HepG2 (cell line): Measurements from ENCODE around the gene BORCS5. TPM values are rescaled to one million over a fixed set of nuclear protein-coding genes. Genes with fewer than 3 reads are reported as not detected.
A peak's percentile ranks its signal among the peaks of the same experiment; 100 is the strongest.

ENCODE experiments used
- AFF4 ChIP-seq: sonication (generic); formaldehyde crosslinking; IDR thresholded peaks from 2 replicates; pipeline ENCODE4 v1.4.0; 2020; ENCODE audit warnings: missing genetic modification reagents
- ARNT ChIP-seq: fragments of 450-650 bp; IDR thresholded peaks from 2 replicates; pipeline ENCODE4 v1.6.1; 2017
- CBFB ChIP-seq: sonication (generic); formaldehyde crosslinking; IDR thresholded peaks from 2 replicates; pipeline ENCODE4 v1.4.0; 2020; ENCODE audit warnings: missing genetic modification reagents
- DMTF1 ChIP-seq: sonication (generic); formaldehyde crosslinking; IDR thresholded peaks from 2 replicates; pipeline ENCODE4 v1.4.0; 2020; ENCODE audit warnings: mild to moderate bottlenecking, missing genetic modification reagents
- DNMT1 ChIP-seq: sonication (generic); formaldehyde crosslinking; IDR thresholded peaks from 2 replicates; pipeline ENCODE4 v1.5.1; 2020; ENCODE audit warnings: mild to moderate bottlenecking, missing genetic modification reagents
- GATA4 ChIP-seq: sonication (generic); IDR thresholded peaks from 2 replicates; pipeline ENCODE4 v1.6.1; 2016; ENCODE audit warnings: antibody characterized with exemption, low read depth, borderline replicate concordance
- HMG20A ChIP-seq: IDR thresholded peaks from 2 replicates; pipeline ENCODE4 v1.6.1; 2016; ENCODE audit warnings: borderline replicate concordance
- JUND ChIP-seq: sonication (generic); formaldehyde crosslinking; IDR thresholded peaks from 2 replicates; pipeline ENCODE4 v1.8.0; 2022; ENCODE audit warnings: mild to moderate bottlenecking, missing genetic modification reagents
- KDM3A ChIP-seq: IDR thresholded peaks from 2 replicates; pipeline ENCODE4 v1.6.1; 2018; ENCODE audit warnings: low read depth, missing compliant biosample characterization
- KDM5B ChIP-seq: sonication (generic); formaldehyde crosslinking; IDR thresholded peaks from 2 replicates; pipeline ENCODE4 v1.4.0; 2020; ENCODE audit warnings: missing genetic modification reagents, mild to moderate bottlenecking, borderline replicate concordance
- PAWR ChIP-seq: sonication (generic); formaldehyde crosslinking; IDR thresholded peaks from 2 replicates; pipeline ENCODE4 v1.4.0; 2020; ENCODE audit warnings: missing genetic modification reagents, mild to moderate bottlenecking, borderline replicate concordance
- SIX1 ChIP-seq: sonication (generic); formaldehyde crosslinking; IDR thresholded peaks from 2 replicates; pipeline ENCODE4 v1.4.0; 2020; ENCODE audit warnings: missing genetic modification reagents, borderline replicate concordance
- STAT6 ChIP-seq: sonication (generic); formaldehyde crosslinking; IDR thresholded peaks from 2 replicates; pipeline ENCODE4 v1.4.0; 2020; ENCODE audit warnings: missing genetic modification reagents, mild to moderate bottlenecking, borderline replicate concordance
- TGIF2 ChIP-seq: IDR thresholded peaks from 2 replicates; pipeline ENCODE4 v1.6.1; 2016; ENCODE audit warnings: control low read depth, missing compliant biosample characterization
- TOE1 ChIP-seq: sonication (generic); formaldehyde crosslinking; IDR thresholded peaks from 2 replicates; pipeline ENCODE4 v1.4.0; 2020; ENCODE audit warnings: mild to moderate bottlenecking, missing genetic modification reagents
- ZNF468 ChIP-seq: sonication (generic); formaldehyde crosslinking; IDR thresholded peaks from 2 replicates; pipeline ENCODE4 v1.8.0; 2022; ENCODE audit warnings: mild to moderate bottlenecking, moderate library complexity, missing genetic modification reagents
- ZNF484 ChIP-seq: sonication (generic); formaldehyde crosslinking; IDR thresholded peaks from 2 replicates; pipeline ENCODE4 v1.5.1; 2020; ENCODE audit warnings: mild to moderate bottlenecking, low read depth, missing genetic modification reagents, borderline replicate concordance
- polyA plus RNA-seq, 8 experiments: library from polyadenylated mRNA; depleted of rRNA in 3 of 8; stranded (reverse) in 7 of 8; unstranded in 1 of 8; fragments of >200 nt; fragmentation: Illumina TruSeq in 4 of 8; extraction: Trizol in 4 of 8; gene quantifications; 2 replicates each; pipeline versions ENCODE4 v1.2.1 to v1.2.3, GENCODE V29; 2011 to 2016; ENCODE audit warnings: low read depth in 4 of 8, missing spikeins in 1 of 8, mixed read lengths in 1 of 8; ENCODE audit not compliant: insufficient read depth in 1 of 8
- total RNA-seq, 5 experiments: library from RNA; depleted of rRNA; stranded (reverse); fragments of >200 nt; fragmentation: Illumina TruSeq; extraction: Trizol; gene quantifications; 2 replicates each; pipeline ENCODE4 v1.2.3, GENCODE V29; 2016; ENCODE audit warnings: low read depth in 1 of 5
- TF ChIP-seq, protein P1 (sequence below): sonication (generic); formaldehyde crosslinking; conservative IDR thresholded peaks from 2 replicates; pipeline ENCODE4 v1.4.0; 2020; ENCODE audit warnings: mild to moderate bottlenecking, missing genetic modification reagents, moderate library complexity

The BORCS5 gene
- total and polyA plus RNA-seq, 2 of the 13 experiments (the other 11 are each of a cell fraction or from before 2014, with no cell fraction given): 3.9 to 4.7 TPM

GRCh38 chr12:12380949-12381593 is 24.2 kb downstream of the BORCS5 start (continued):
- TF ChIP-seq STAT6 (no peak), KDM5B (CRISPR knock-in tag) (no peak), JUND (no peak), SIX1 (CRISPR knock-in tag) (0 out of 2 replicates have a peak, but pooled peaks have one; percentile 18), KDM3A (CRISPR knock-in tag) (no peak), GATA4 (0 out of 2 replicates have a peak, but pooled peaks have one; percentile 26), TGIF2 (CRISPR knock-in tag) (no peak), ZNF468 (CRISPR knock-in tag) (no peak), ARNT (no peak), HMG20A (CRISPR knock-in tag) (peak; percentile 46; the same call in 1 of the 2 replicates), ZNF484 (CRISPR knock-in tag) (no peak), DNMT1 (no peak), CBFB (no peak), DMTF1 (CRISPR knock-in tag) (no peak), PAWR (CRISPR knock-in tag) (no peak), AFF4 (CRISPR knock-in tag) (no peak), TOE1 (no peak)
- TF ChIP-seq, protein P1, sequence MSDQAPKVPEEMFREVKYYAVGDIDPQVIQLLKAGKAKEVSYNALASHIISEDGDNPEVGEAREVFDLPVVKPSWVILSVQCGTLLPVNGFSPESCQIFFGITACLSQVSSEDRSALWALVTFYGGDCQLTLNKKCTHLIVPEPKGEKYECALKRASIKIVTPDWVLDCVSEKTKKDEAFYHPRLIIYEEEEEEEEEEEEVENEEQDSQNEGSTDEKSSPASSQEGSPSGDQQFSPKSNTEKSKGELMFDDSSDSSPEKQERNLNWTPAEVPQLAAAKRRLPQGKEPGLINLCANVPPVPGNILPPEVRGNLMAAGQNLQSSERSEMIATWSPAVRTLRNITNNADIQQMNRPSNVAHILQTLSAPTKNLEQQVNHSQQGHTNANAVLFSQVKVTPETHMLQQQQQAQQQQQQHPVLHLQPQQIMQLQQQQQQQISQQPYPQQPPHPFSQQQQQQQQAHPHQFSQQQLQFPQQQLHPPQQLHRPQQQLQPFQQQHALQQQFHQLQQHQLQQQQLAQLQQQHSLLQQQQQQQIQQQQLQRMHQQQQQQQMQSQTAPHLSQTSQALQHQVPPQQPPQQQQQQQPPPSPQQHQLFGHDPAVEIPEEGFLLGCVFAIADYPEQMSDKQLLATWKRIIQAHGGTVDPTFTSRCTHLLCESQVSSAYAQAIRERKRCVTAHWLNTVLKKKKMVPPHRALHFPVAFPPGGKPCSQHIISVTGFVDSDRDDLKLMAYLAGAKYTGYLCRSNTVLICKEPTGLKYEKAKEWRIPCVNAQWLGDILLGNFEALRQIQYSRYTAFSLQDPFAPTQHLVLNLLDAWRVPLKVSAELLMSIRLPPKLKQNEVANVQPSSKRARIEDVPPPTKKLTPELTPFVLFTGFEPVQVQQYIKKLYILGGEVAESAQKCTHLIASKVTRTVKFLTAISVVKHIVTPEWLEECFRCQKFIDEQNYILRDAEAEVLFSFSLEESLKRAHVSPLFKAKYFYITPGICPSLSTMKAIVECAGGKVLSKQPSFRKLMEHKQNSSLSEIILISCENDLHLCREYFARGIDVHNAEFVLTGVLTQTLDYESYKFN (CRISPR knock-in tag): peak; percentile 91
